Heart right ventricle (tissue), 16 donors: ENCODE data around the gene IFI27. TPM values are rescaled to one million over a fixed set of nuclear protein-coding genes. Genes with fewer than 3 reads are reported as not detected.
A peak's percentile ranks its signal among the peaks of the same experiment; 100 is the strongest.

Experiments
- ATAC-seq, 8 donors: fragments of 200-7000 bp; cut with Tn5 transposase; one replicate each; pipeline ENCODE4 v1.9.1; 2020; ENCODE audit warnings: mild to moderate bottlenecking in 8 of 8, moderate library complexity in 8 of 8, moderate number of reproducible peaks in 1 of 8
- DNase-seq, 2 donors: peaks; one replicate each; pipeline ENCODE4 v3.0.0-alpha.2; 2020
- H3K27ac ChIP-seq, 10 donors: fragments of 200-600 bp; sonication (generic) in 2 of 10; one replicate each; pipeline versions ENCODE4 v1.5.0 to v1.8.0; 2020 to 2022; ENCODE audit warnings: mild to moderate bottlenecking in 3 of 10
- H3K27me3 ChIP-seq, 7 donors: fragments of 200-600 bp; one replicate each; pipeline ENCODE4 v1.8.0; 2021 to 2022; ENCODE audit warnings: mild to moderate bottlenecking in 2 of 7
- H3K36me3 ChIP-seq, 9 donors: fragments of 200-600 bp; sonication (generic) in 1 of 9; one replicate each; pipeline versions ENCODE4 v1.5.0 to v1.8.0; 2020 to 2022; ENCODE audit warnings: mild to moderate bottlenecking in 2 of 9
- H3K4me1 ChIP-seq, 9 donors: fragments of 200-600 bp; sonication (generic) in 1 of 9; one replicate each; pipeline versions ENCODE4 v1.5.0 to v1.8.0; 2020 to 2022; ENCODE audit warnings: mild to moderate bottlenecking in 4 of 9
- H3K4me3 ChIP-seq, 10 donors: fragments of 200-600 bp; sonication (generic) in 2 of 10; one replicate each; pipeline versions ENCODE4 v1.5.0 to v1.8.0; 2020 to 2022; ENCODE audit warnings: mild to moderate bottlenecking in 7 of 10, moderate library complexity in 2 of 10
- H3K9me3 ChIP-seq, 11 donors: fragments of 200-600 bp in 10 of 11; sonication (generic) in 2 of 11; one replicate each; pipeline versions ENCODE4 v1.5.0 to v1.8.0; 2013 to 2022; ENCODE audit warnings: mild to moderate bottlenecking in 2 of 11, control low read depth in 1 of 11, moderate library complexity in 1 of 11
- CTCF ChIP-seq, 9 donors: fragments of 200-600 bp; sonication (generic) in 2 of 9; IDR thresholded peaks; one replicate each; pipeline versions ENCODE4 v1.5.0 to v1.8.0; 2021 to 2022; ENCODE audit warnings: antibody characterized with exemption in 9 of 9, mild to moderate bottlenecking in 5 of 9, moderate library complexity in 1 of 9
- WGBS, 2 donors: extraction: QIAGEN DNeasy Blood & Tissue Kit; methylation state at CpG; one replicate each; pipeline ENCODE4 v1.1.7; 2013; ENCODE audit warnings: inconsistent platforms in 1 of 2; 5-methylcytosine and 5-hydroxymethylcytosine counted together
- intact Hi-C, 10 donors: fragments of 100-400 bp; cut with DNase I; formaldehyde crosslinking; loops; one replicate each; pipeline versions ENCODE4 v1.11.1 to v1.14.2; 2022
- polyA plus RNA-seq, 2 donors: library from polyadenylated mRNA; stranded (reverse); fragments of 200-250 nt; gene quantifications; one replicate each; pipeline ENCODE4 v1.2.3, GENCODE V29; 2013
- total RNA-seq, 10 donors: library from RNA; stranded (reverse); fragmentation: NEBNext Ultra II Directional in 3 of 10; extraction: Animal tissue kit (Norgen Biotek cat#: 25700) in 3 of 10; gene quantifications; one replicate each; pipeline versions ENCODE4 v1.2.1 to v1.2.4, GENCODE V29; 2021 to 2023
- donor health status: Arrhythmogenic right ventricular cardiomyopathy.
- donor health status: ischemic (EF 13 %, LVEDD 7.1; RV severe dilation, severe dysfunction).
- donor health status: healthy with polysubstance abuse.
- donor health status: DM: no; HTN: yes; CAD: no.
- donor health status: DM: no; HTN: no; CAD: no.
- donor health status: ischemic (EF 25% LVEDD 6.9; RV normal size, moderate dysfunction).
- donor health status: ischemic (EF 25% LVEDD 5.7; RV mildly dilated, moderate dysfunction).
- donor health status: healthy.
- donor health status: DM: yes; HTN: yes; CAD: no.
- donor health status: Ischemic cardiomyopathy.
- donor health status: ischemic (EF 35%, LVEDD 5.7; RV mildly dilated, moderate dysfunction).
- donor health status: nonischemic (EF 11% LVEDD 7.7; RV severe dilation, severe dysfunction).
- donor health status: DM: yes; HTN: yes; CAD: no.
- donor health status: PGD.
- donor health status: ischemic (EF 29% LVEDD 5.4; RV normal size, mild dysfunction).
- donor health status: nonischemic (EF 23%, LVEDD 6.1; RV moderate dilation, normal function).

The IFI27 gene
- total and polyA plus RNA-seq, 12 donors, result 76.5 to 721 (median 174) TPM

- ATAC-seq, result no peak
- TF ChIP-seq CTCF (IDR thresholded peaks at IDR 0.05), result no peak
- Histone ChIP-seq H3K9me3 (no peaks in the 10 kb centered on the region), H3K4me1 (peaks cover 0 to 7% (median 0%) of the 10 kb centered on the region in 9 donors), H3K36me3 (peaks cover 0 to 5% (median 0%) of the 10 kb centered on the region in 9 donors), H3K27me3 (no peaks in the 10 kb centered on the region), H3K27ac (no peak overlapping the region), H3K4me3 (no peak overlapping the region)
- DNase-seq, result no peak
- WGBS, 2 donors, result 89 to 91% methylated on average over 8 of the region's 8 CpGs
- intact Hi-C loops, result no loop called here
Observed at GRCh38 chr14:94102768-94103482, 7.6 kb upstream of the IFI27 start.

- 58 to 66% methylated on average over 7 of the region's 7 CpGs for WGBS, 2 donors
Observed at GRCh38 chr14:94103554-94104150, 6.9 kb upstream of the IFI27 start.

GRCh38 chr14:94104731-94105130 is 5.8 kb upstream of the IFI27 start:
- no peak for ATAC-seq
- 67 to 78% methylated on average over 10 of the region's 10 CpGs for WGBS, 2 donors
- Histone ChIP-seq H3K4me3 (no peak overlapping the region), H3K9me3 (no peaks in the 10 kb centered on the region), H3K27ac (no peak overlapping the region), H3K4me1 (peaks cover under 1 to 11% (median 4%) of the 10 kb centered on the region in 9 donors), H3K36me3 (no peaks in the 10 kb centered on the region), H3K27me3 (no peaks in the 10 kb centered on the region)
- intact Hi-C loops, result no loop called here
- no peak for TF ChIP-seq CTCF (IDR thresholded peaks at IDR 0.05)
- no peak for DNase-seq

More at GRCh38 chr14:94103554-94104150, 6.9 kb upstream of the IFI27 start:
- TF ChIP-seq CTCF (IDR thresholded peaks at IDR 0.05), result no peak
- intact Hi-C loops, result no loop called here
- H3K4me1 ChIP-seq, result peaks cover 0 to 7% (median 0%) of the 10 kb centered on the region in 9 donors
- no peak overlapping the region for H3K27ac ChIP-seq
- H3K4me3 ChIP-seq, result no peak overlapping the region
- DNase-seq (no peak), ATAC-seq (no peak)
- no peaks in the 10 kb centered on the region for H3K27me3 ChIP-seq
- no peaks in the 10 kb centered on the region for H3K36me3 ChIP-seq
- no peaks in the 10 kb centered on the region for H3K9me3 ChIP-seq

GRCh38 chr14:94109915-94110250 is 653 bp upstream of the IFI27 start:
- DNase-seq, result no peak
- H3K9me3 ChIP-seq, result no peaks in the 10 kb centered on the region
- peak overlapping the region; percentile 86 to 97 (median 90) for H3K27ac ChIP-seq
- H3K27me3 ChIP-seq, result no peaks in the 10 kb centered on the region
- ATAC-seq, result no peak
- no peaks in the 10 kb centered on the region for H3K36me3 ChIP-seq
- peak overlapping the region in 2 of 10 donors; percentile 69 to 73 for H3K4me3 ChIP-seq
- intact Hi-C loops, result loop anchor here in 2 of 10 donors (2.0 kb wide), 2 partner anchors 19 to 29 kb away; partner anchors contain the start of genes DDX24 (in 2 of the 2), IFI27L1 (in 2 of the 2) and IFI27L2 (in 1 of the 2)
- peaks cover 9 to 48% (median 33%) of the 10 kb centered on the region in 9 donors for H3K4me1 ChIP-seq
- WGBS, 2 donors, result 92 to 93% methylated on average over 2 of the region's 2 CpGs
- no peak for TF ChIP-seq CTCF (IDR thresholded peaks at IDR 0.05)
